NCI-H2227 treated with DMSO at 0.1 percent for 48 hours (cell line): Measurements from ENCODE around the gene HS6ST1.
"Not testable (repeated sequence)": the region's sequence is repeated elsewhere in the genome, so short reads cannot be mapped to it uniquely, and the experiment has no call there.

Experiments
- DNase-seq: peaks from one replicate; lab custom pipeline; 2025; lab: John Stamatoyannopoulos, UW

Gene HS6ST1

DNA sequence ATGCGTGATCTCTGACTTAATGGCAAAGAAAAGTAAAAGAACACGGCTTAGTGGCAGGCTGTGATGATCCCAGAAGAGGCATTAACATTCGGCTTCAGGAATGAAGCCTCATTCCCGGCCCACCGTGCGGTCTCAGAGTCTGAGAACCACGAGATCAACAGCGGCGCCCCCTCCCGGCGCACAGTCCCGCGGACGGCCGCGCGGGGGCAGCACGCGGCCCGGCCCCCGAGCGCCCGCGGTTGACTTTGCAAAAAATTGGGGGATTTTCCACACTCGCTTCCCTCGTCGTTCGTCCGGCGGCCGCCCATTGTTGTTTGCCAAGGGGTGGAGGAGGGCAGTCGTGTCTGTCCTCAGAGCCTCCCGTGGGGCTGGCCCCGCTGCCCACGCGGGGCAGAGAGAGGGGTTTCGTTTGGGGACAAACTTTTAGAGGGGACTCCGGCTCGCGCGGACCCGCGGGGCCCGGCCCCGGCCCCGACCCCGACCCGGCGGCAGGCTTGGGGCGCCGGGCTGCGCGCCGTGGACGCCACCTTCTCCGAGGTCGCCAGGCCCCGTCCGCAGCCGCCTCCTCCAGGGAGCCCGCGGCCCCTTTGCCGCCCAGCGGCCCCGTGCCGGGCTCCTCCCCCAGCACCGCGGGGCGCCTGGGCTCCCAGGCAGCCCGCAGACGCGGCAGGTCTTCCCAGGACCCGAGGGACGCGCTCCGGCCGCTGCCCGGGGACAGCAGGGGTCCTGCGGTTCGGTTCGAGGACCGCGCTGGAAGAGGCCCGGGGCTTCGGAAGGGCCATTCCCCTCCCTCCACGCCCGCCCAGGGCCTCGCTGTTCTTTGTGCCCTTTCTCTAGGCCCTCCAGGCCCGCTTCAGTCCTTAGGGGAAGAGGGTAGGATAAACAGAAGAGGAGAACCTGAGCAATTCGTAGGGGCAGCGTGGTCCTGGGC is 3.4 kb upstream of the HS6ST1 start:
- peak; percentile 84 for DNase-seq

- DNase-seq = no peak
Measured at GRCh38 chr2:128320906-128321771, 2.5 kb upstream of the HS6ST1 start.

GRCh38 chr2:128320192-128320905 is 1.7 kb upstream of the HS6ST1 start:
- no peak for DNase-seq

DNA sequence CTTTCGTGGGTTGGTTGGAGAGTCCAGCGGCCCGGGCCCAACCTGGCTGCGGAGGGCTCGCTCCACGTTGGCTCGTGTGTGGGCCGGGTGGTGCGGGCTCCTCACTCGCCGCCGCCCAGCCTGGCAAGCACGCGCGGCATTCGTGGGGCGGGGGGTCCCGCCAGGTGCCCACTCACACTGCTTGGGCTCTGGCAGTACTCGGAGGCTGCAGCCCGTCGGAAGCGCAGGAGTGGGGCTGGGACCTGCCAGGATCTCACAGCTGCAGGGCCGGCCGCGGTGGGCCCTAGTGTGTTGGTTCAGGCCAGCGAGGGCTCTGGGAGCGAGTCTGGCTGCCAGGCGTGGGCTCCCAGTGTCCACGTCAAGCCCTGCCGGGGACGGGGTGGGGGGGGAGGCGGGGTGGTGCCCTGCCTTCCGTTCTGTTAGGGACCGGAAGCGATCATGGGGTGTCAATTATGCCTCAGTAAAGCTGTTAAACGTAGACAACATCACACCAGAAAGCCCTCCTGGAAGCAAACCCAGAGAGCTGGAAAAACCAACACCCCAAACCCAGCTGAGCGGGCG is 1.0 kb upstream of the HS6ST1 start:
- no peak for DNase-seq

- not testable (repeated sequence) for DNase-seq
Measured at GRCh38 chr2:128318245-128318644, 423 bp downstream of the HS6ST1 start.

DNA sequence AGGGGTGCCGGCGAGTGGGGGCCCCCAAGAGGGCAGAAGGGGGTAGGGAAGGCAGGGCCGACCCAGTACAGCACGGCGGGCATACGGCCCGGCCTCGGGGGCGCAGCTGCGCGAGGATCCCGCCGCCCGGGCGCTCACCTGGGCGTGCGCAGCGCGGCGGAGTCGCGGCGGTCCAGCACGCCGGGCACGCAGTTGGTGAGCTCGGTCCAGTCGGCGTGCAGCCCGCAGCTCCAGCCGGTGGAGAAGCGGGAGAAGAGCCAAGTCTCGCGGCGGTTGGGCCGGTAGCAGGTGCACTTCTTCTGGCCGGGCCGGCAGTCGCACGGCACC is 806 bp downstream of the HS6ST1 start:
- DNase-seq = not testable (repeated sequence)

DNA sequence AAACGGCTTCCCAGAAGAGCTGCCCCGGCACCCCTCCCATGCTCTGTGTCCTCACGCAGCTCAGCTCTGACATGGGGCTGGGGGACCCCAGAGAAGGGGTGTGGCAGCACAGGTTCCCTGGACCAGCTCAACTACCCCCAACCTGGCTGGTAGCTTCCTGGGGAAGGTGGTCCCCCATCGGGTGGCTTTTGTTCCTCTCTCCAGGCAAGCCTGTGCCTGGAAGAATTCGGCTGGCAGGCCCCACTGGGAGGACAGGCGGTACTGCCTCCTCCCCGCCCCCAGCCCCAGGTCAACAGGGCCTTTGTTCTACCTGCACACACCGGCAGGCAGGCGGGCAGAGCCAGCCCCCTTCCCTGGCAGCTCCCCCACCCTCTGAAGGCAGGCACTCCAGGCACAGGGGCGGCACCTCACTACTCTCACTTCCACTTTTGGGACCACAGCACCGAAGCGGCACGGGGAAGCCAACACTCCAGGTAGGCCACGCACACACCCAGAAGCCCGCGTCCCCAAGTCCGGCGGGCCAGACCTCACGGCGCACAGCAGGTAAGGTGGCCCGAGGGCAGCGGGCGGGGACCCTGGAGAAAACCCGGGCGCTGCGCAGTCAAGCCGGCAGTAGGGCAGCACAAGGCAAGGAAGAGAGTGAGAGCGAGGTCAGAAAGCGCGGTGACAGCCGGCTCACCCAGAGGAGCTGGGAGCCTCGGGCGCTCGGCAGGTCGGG is 1.3 kb downstream of the HS6ST1 start:
- no peak for DNase-seq

DNA sequence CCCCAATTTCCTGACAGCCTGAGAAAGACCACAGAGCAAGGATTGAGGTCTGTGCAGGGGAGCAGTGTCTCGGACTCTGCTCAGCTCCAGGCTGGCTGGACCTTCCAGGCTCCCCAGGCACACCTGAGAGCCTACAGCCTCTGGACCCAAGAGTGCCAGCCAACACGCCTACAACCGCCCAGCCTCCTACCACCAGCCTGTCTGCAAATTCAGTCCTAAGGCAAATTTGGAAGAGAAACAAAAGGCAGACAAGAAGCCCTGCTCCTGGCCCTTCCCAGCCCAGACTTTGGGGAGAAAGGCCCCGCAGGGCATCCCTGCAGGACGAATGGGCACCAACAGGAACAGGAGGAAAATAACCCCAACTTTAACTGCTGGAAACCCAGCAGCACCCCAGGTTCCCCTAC is 1.9 kb downstream of the HS6ST1 start:
- no peak for DNase-seq

- no peak for DNase-seq
Measured at GRCh38 chr2:128315829-128316776, 2.6 kb downstream of the HS6ST1 start.

DNA sequence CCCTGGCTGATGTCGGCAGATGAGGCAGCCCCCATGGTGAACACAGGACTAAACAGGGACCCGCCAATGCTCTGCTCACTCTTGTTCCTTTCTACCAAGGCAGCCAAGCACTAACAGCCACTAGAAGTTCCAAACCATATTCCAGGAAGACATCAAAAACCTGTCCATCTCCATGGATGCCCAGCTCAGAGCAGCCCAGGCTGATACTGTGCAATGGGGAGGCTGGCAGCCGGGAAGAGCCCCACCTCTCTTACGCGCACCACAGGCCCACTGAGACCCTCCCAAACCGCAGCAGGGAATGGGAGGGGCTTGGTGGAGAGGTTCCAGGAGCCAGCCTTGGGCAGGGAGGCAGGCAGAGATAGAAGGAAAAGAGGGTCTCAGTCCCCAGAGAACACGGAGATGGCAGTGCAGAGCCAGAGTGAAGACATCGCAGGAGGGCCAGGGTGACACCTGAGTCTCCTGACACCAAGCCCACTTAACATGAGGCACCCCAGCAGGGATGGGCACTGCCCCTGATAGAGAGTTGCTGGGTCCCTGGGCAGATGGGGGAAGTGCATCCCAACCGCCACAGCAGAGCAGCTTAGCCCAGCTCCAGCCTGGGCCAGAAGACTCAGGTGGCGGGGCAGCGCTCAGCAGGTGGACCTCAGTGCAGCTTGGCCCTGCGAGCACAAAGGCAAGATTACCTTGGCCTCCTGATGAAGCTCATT is 3.4 kb downstream of the HS6ST1 start:
- no peak for DNase-seq

- no peak for DNase-seq
Measured at GRCh38 chr2:128314348-128315121, 4.1 kb downstream of the HS6ST1 start.

- DNase-seq = no peak
Measured at GRCh38 chr2:128313931-128314347, 4.7 kb downstream of the HS6ST1 start.

GRCh38 chr2:128313091-128313836 is 5.4 kb downstream of the HS6ST1 start:
- DNase-seq = no peak

DNA sequence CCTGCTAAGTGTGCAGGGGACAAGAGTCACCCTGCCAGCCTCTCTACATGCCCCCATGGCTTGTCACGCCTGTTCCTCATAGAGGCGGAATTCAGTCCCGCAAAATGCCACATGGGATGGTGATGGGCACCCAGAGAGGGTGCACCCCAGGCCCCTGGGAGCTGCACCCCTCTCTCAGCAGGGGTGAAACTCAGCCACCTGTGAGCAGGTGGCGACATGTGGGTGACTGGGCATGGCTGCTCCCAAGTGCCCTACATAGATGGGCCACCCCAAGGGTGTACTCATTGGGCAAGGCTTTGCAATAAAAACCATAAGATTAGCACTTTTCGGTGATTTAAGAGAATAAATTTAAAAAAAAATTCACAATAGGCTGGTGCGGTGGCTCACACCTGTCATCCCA is 6.3 kb downstream of the HS6ST1 start:
- DNase-seq = no peak

- DNase-seq = no peak
Measured at GRCh38 chr2:128311755-128312341, 6.8 kb downstream of the HS6ST1 start.

GRCh38 chr2:128311216-128311754 is 7.4 kb downstream of the HS6ST1 start:
- no peak for DNase-seq

- no peak for DNase-seq
Measured at GRCh38 chr2:128310761-128311160, 7.9 kb downstream of the HS6ST1 start.
